Measurements from ENCODE around the gene TMEM120B. TPM values are rescaled to one million over a fixed set of nuclear protein-coding genes. Genes with fewer than 3 reads are reported as not detected.

The TMEM120B gene
- total RNA-seq, 1 donor from 2014 or later = 9.7 TPM

GRCh38 chr12:121804417-121805111, 92.0 kb downstream of the TMEM120B start:
- Histone ChIP-seq H3K4me3 (peak overlapping the region; percentile 94 to 98), H3K4me1 (peaks cover 0 to 22% of the 10 kb centered on the region in 2 donors), H3K27me3 (no peaks in the 10 kb centered on the region), H3K27ac (peak overlapping the region; percentile 89 to 100), H3K9me3 (no peaks in the 10 kb centered on the region), H3K36me3 (peaks cover 16 to 18% of the 10 kb centered on the region in 2 donors)
- TF ChIP-seq, protein P1, sequence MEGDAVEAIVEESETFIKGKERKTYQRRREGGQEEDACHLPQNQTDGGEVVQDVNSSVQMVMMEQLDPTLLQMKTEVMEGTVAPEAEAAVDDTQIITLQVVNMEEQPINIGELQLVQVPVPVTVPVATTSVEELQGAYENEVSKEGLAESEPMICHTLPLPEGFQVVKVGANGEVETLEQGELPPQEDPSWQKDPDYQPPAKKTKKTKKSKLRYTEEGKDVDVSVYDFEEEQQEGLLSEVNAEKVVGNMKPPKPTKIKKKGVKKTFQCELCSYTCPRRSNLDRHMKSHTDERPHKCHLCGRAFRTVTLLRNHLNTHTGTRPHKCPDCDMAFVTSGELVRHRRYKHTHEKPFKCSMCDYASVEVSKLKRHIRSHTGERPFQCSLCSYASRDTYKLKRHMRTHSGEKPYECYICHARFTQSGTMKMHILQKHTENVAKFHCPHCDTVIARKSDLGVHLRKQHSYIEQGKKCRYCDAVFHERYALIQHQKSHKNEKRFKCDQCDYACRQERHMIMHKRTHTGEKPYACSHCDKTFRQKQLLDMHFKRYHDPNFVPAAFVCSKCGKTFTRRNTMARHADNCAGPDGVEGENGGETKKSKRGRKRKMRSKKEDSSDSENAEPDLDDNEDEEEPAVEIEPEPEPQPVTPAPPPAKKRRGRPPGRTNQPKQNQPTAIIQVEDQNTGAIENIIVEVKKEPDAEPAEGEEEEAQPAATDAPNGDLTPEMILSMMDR (IDR thresholded peaks at IDR 0.05) = no peak
- no peak for DNase-seq (ENCODE audit: low spot score in 2 of 2)
- intact Hi-C loops (cut with DNase I) = loop anchor here (1.0 to 5.0 kb wide), 3 partner anchors 9 to 218 kb away; partner anchors contain the start of genes BCL7A and ORAI1

DNA sequence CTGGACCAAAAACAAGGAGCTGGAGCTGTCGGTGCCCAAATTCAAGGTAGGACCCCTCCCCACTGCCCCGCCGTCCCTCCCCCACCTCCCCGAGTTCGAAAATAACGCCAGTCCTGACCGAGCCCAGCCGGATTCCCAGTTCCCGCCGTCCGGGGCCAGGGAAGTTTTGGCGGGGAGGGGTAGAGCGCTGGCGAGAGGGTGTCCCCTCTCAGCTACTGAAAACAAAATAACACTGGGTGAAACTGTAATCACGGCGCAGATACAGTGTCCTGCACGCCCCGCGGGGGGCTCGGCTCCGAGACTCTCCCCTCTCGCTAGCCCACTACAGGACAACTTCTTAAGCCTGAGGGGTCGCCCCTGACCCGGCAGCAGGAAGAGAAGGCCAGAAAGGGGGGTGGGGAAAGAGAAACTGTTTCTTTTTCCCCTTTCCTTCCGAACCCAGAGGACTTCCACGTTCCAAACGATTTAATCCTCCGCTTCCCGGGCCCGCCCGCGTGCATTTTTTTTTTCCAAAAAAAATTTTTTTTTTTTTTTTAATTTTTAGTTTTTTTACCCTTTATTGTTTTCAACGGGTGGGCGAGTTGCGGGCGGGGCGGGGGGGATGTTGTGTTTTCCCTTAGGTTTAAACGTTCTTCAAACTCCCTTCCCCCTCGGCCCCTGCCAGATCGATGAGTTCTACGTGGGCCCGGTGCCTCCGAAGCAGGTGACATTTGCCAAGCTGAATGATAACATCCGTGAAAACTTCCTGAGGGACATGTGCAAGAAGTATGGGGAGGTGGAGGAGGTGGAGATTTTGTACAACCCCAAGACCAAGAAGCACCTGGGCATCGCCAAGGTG, 92.8 kb downstream of the TMEM120B start:
- Histone ChIP-seq H3K4me1 (peaks cover 4 to 25% of the 10 kb centered on the region in 2 donors), H3K27me3 (no peaks in the 10 kb centered on the region), H3K9me3 (no peaks in the 10 kb centered on the region), H3K36me3 (peaks cover 24 to 26% of the 10 kb centered on the region in 2 donors), H3K4me3 (peak overlapping the region; percentile 94 to 98), H3K27ac (peak overlapping the region; percentile 89 to 100)
- TF ChIP-seq, protein P1 (IDR thresholded peaks at IDR 0.05) = no peak
- DNase-seq (ENCODE audit: low spot score in 2 of 2) = no peak
- intact Hi-C loops (cut with DNase I) = no loop called here

GRCh38 chr12:121806009-121806545, 93.5 kb downstream of the TMEM120B start:
- Histone ChIP-seq H3K27ac (peak overlapping the region; percentile 89 to 100), H3K9me3 (no peaks in the 10 kb centered on the region), H3K27me3 (no peaks in the 10 kb centered on the region), H3K36me3 (peaks cover 30 to 32% of the 10 kb centered on the region in 2 donors), H3K4me3 (peak overlapping the region; percentile 94 to 98), H3K4me1 (peaks cover 10 to 30% of the 10 kb centered on the region in 2 donors)
- no peak for DNase-seq (ENCODE audit: low spot score in 2 of 2)
- intact Hi-C loops (cut with DNase I) = no loop called here
- TF ChIP-seq, protein P1 (IDR thresholded peaks at IDR 0.05) = no peak

DNA sequence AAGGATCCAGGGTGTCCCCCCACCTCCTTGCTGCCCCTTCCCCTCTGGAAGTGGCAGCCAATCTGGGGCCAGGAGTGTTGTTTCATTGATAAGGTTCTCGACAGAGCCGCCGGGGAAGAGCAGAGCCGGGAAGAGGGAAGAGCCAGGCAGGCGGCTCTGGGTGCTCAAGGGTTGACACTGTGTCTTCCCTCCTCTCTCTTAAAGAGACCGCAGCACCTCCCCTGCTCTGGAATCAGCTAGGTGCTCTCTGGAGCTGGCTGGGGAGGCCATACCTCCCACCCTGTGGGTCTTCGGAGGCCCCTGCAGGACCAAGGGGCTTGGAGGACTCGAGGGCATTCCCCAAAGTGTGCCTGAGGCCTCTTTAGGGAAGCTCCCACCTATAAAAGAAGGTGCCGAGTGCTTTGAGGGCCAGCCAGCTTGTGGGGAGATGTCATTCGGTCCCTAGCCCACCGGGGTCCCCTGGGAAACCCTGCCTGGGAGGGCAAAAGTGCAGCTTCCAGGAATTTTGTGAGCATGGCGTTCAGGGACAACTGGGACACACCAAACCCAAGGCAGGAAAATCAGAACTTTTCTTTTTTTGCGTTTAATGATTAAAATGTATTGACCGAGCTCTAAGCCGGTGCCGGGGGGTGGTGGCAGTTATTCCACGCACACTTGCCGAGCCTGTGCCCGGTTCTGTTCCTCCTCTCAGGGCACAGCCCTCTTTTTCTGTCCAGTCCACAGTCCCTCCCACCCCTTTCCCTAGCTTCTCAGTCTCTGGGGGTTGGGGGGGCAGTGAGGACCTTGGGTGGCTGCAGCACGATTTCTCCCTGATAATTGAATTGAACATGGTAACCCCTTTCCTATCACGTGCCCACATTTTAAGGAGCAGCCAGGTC, 94.2 kb downstream of the TMEM120B start:
- peak overlapping the region; percentile 94 to 98 for H3K4me3 ChIP-seq
- H3K9me3 ChIP-seq = no peaks in the 10 kb centered on the region
- peak overlapping the region; percentile 89 to 100 for H3K27ac ChIP-seq
- peaks cover 18 to 34% of the 10 kb centered on the region in 2 donors for H3K4me1 ChIP-seq
- H3K36me3 ChIP-seq = peaks cover 30 to 32% of the 10 kb centered on the region in 2 donors
- intact Hi-C loops (cut with DNase I) = no loop called here
- DNase-seq (ENCODE audit: low spot score in 2 of 2) = no peak
- no peaks in the 10 kb centered on the region for H3K27me3 ChIP-seq
- TF ChIP-seq, protein P1 (IDR thresholded peaks at IDR 0.05) = no peak

Measured in ascending aorta (tissue), 2 donors.